Breast epithelium (tissue), 4 donors: ENCODE data around the gene ZNF862. TPM values are rescaled to one million over a fixed set of nuclear protein-coding genes. Genes with fewer than 3 reads are reported as not detected.

Experiments
- DNase-seq, 2 donors: peaks; one replicate each; pipeline ENCODE4 v3.0.0-alpha.2; 2019; ENCODE audit warnings: low spot score in 2 of 2
- H3K27ac ChIP-seq, 2 donors: fragments of 200-600 bp; sonication (generic) in 1 of 2; one replicate each; pipeline ENCODE4 v1.5.1; 2016 to 2019; ENCODE audit warnings: mild to moderate bottlenecking in 1 of 2
- H3K27me3 ChIP-seq, 2 donors: fragments of 200-600 bp; sonication (generic) in 1 of 2; one replicate each; pipeline versions ENCODE4 v1.5.1 to v1.6.0; 2017 to 2019; ENCODE audit warnings: control low read depth in 1 of 2, mild to moderate bottlenecking in 1 of 2
- H3K36me3 ChIP-seq: fragments of 200-600 bp; one replicate; pipeline ENCODE4 v1.5.1; 2019
- H3K4me1 ChIP-seq, 2 donors: fragments of 200-600 bp; sonication (generic); one replicate each; pipeline ENCODE4 v1.5.1; 2016 to 2019; ENCODE audit warnings: control low read depth in 1 of 2
- H3K4me3 ChIP-seq, 3 donors: fragments of 200-600 bp; sonication (generic); 1 replicate in 2 of 3; 2 replicates in 1 of 3; pipeline ENCODE4 v1.5.1; 2016 to 2019; ENCODE audit warnings: mild to moderate bottlenecking in 3 of 3, moderate library complexity in 2 of 3
- H3K9me3 ChIP-seq, 2 donors: fragments of 200-600 bp; sonication (generic) in 1 of 2; one replicate each; pipeline ENCODE4 v1.5.1; 2016 to 2019; ENCODE audit warnings: control low read depth in 1 of 2
- POLR2A ChIP-seq: fragments of 450-650 bp; IDR thresholded peaks from one replicate; pipeline ENCODE4 v1.6.1; 2016; ENCODE audit warnings: antibody characterized with exemption, mild to moderate bottlenecking, moderate library complexity
- POLR2AphosphoS5 ChIP-seq, 3 donors: sonication (generic); formaldehyde crosslinking; IDR thresholded peaks; one replicate each; pipeline ENCODE4 v1.6.1; 2017; ENCODE audit warnings: antibody characterized with exemption in 3 of 3
- intact Hi-C: fragments of 100-400 bp; cut with DNase I; formaldehyde crosslinking; loops from one replicate; pipeline ENCODE4 v1.15.1; 2023; ENCODE audit warnings: low total_unique reads
- total RNA-seq, 3 donors: library from RNA; depleted of rRNA; stranded (reverse); fragments of >200 nt; gene quantifications; one replicate each; pipeline ENCODE4 v1.1.0, GENCODE V29; 2016
- TF ChIP-seq, protein P1 (sequence below), 3 donors: fragments of 450-650 bp; IDR thresholded peaks; one replicate each; pipeline ENCODE4 v1.5.1; 2016 to 2017; ENCODE audit warnings: antibody characterized with exemption in 3 of 3, mild to moderate bottlenecking in 3 of 3, moderate library complexity in 3 of 3

Gene ZNF862
- total RNA-seq, 3 donors from 2014 or later: 21.4 to 27.8 (median 27.2) TPM

DNA sequence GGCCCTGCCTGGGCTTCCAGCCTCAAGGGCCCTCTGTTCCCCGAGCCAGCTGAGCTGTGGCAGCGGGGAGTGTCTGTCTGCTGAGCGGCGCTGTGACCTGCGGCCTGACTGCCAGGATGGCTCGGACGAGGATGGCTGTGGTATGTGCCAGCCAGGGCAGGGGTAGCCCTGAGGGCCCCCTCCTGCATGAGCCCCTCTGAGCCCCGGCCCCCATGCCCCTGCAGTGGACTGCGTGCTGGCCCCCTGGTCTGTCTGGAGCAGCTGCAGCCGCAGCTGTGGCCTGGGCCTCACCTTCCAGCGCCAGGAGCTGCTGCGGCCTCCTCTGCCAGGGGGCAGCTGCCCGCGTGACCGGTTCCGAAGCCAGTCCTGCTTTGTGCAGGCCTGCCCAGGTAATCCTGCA is 36.4 kb upstream of the ZNF862 start:
- no peaks in the 10 kb centered on the region for H3K36me3 ChIP-seq
- no peaks in the 10 kb centered on the region for H3K4me1 ChIP-seq
- DNase-seq: no peak
- no peak for TF ChIP-seq POLR2A
- no peak for TF ChIP-seq POLR2AphosphoS5 (IDR thresholded peaks at IDR 0.05)
- TF ChIP-seq, protein P1, sequence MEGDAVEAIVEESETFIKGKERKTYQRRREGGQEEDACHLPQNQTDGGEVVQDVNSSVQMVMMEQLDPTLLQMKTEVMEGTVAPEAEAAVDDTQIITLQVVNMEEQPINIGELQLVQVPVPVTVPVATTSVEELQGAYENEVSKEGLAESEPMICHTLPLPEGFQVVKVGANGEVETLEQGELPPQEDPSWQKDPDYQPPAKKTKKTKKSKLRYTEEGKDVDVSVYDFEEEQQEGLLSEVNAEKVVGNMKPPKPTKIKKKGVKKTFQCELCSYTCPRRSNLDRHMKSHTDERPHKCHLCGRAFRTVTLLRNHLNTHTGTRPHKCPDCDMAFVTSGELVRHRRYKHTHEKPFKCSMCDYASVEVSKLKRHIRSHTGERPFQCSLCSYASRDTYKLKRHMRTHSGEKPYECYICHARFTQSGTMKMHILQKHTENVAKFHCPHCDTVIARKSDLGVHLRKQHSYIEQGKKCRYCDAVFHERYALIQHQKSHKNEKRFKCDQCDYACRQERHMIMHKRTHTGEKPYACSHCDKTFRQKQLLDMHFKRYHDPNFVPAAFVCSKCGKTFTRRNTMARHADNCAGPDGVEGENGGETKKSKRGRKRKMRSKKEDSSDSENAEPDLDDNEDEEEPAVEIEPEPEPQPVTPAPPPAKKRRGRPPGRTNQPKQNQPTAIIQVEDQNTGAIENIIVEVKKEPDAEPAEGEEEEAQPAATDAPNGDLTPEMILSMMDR (IDR thresholded peaks at IDR 0.05): no peak
- no peaks in the 10 kb centered on the region for H3K27me3 ChIP-seq
- intact Hi-C loops: no loop called here
- no peak overlapping the region for H3K4me3 ChIP-seq
- H3K9me3 ChIP-seq: no peaks in the 10 kb centered on the region
- no peak overlapping the region for H3K27ac ChIP-seq

DNA sequence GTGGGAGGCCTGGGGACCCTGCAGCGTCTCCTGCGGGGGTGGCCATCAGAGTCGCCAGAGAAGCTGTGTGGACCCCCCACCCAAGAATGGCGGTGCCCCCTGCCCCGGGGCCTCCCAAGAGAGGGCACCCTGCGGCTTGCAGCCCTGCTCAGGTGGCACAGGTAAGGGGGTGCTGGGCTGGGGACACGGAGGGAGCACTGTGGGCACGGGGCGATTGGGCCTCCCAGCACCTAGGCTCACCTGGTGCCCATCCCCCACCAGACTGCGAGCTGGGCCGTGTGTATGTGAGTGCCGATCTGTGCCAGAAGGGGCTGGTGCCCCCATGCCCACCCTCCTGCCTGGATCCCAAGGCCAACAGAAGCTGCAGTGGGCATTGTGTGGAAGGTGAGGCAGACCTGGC is 35.2 kb upstream of the ZNF862 start:
- Histone ChIP-seq H3K27ac (no peak overlapping the region), H3K36me3 (no peaks in the 10 kb centered on the region), H3K4me3 (no peak overlapping the region), H3K4me1 (no peaks in the 10 kb centered on the region), H3K27me3 (no peaks in the 10 kb centered on the region), H3K9me3 (no peaks in the 10 kb centered on the region)
- no peak for TF ChIP-seq POLR2AphosphoS5 (IDR thresholded peaks at IDR 0.05)
- TF ChIP-seq, protein P1 (IDR thresholded peaks at IDR 0.05): no peak
- DNase-seq: no peak
- intact Hi-C loops: no loop called here

DNA sequence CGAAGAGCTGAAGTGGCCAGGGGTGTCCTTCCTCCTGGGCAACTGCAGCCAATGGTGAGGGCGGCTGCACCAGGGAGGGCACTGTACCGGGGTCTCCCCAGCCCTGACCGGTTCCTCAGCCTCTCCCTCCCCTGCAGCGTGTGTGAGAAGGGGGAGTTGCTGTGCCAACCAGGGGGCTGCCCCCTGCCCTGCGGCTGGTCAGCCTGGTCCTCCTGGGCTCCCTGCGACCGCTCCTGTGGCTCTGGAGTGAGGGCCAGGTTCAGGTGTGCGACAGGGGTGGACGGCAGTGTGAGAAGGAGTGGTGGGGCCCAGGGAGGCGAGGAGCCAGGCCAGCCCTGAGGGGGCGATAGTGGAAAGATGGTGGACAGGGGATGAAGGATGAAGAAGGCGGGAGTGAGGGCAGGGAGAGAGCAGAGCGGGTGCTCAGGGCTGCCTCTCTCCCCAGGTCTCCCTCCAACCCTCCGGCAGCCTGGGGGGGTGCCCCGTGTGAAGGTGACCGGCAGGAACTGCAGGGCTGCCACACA is 34.6 kb upstream of the ZNF862 start:
- Histone ChIP-seq H3K4me3 (no peak overlapping the region), H3K9me3 (no peaks in the 10 kb centered on the region), H3K4me1 (no peaks in the 10 kb centered on the region), H3K27ac (no peak overlapping the region), H3K27me3 (no peaks in the 10 kb centered on the region), H3K36me3 (no peaks in the 10 kb centered on the region)
- TF ChIP-seq, protein P1 (IDR thresholded peaks at IDR 0.05): no peak
- TF ChIP-seq POLR2A (no peak), POLR2AphosphoS5 (IDR thresholded peaks at IDR 0.05) (no peak)
- intact Hi-C loops: no loop called here
- DNase-seq: no peak

DNA sequence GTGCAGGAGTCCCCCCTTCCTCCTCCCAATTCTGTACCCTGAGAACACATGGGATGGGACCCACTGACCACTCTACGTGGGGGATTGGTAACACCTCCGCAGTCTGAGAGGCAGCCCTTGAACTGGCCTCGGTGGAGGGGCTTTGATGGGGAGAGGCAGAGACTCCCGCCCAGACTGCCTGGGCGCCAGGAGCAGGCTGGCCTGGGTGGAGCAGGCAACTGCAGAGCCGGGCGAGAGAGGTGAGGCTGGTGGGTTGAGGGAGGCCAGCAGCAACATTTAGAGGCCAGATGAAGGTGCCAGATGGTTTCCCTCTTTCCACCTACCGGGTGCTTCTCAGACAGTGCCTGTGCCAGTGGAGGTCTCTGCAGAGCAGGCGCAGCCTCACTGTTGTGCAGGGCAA is 34.1 kb upstream of the ZNF862 start:
- TF ChIP-seq POLR2AphosphoS5 (IDR thresholded peaks at IDR 0.05): no peak
- TF ChIP-seq, protein P1 (IDR thresholded peaks at IDR 0.05): no peak
- Histone ChIP-seq H3K4me1 (no peaks in the 10 kb centered on the region), H3K9me3 (no peaks in the 10 kb centered on the region), H3K36me3 (no peaks in the 10 kb centered on the region), H3K27ac (no peak overlapping the region), H3K4me3 (no peak overlapping the region), H3K27me3 (no peaks in the 10 kb centered on the region)
- intact Hi-C loops: no loop called here
- no peak for DNase-seq

DNA sequence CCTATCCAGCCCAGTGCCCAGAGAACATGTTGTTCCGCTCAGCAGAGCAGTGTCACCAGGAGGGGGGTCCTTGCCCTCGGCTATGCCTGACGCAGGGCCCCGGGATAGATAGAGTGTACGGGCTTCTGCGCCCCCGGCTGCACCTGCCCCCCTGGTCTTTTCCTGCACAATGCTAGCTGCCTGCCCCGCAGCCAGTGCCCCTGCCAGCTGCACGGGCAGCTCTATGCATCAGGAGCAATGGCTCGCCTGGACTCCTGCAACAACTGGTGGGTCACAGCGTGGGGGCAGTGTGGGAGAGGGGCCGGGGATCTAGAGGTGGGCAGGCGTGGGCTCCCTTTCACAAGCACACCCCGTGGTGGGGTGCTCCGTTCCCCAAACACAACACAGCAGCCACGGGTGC is 31.4 kb upstream of the ZNF862 start:
- Histone ChIP-seq H3K27me3 (no peaks in the 10 kb centered on the region), H3K27ac (no peak overlapping the region), H3K9me3 (no peaks in the 10 kb centered on the region), H3K36me3 (no peaks in the 10 kb centered on the region), H3K4me1 (no peaks in the 10 kb centered on the region), H3K4me3 (no peak overlapping the region)
- DNase-seq: no peak
- TF ChIP-seq, protein P1 (IDR thresholded peaks at IDR 0.05): no peak
- TF ChIP-seq POLR2A: no peak
- TF ChIP-seq POLR2AphosphoS5 (IDR thresholded peaks at IDR 0.05): no peak
- intact Hi-C loops: no loop called here
